ENCODE measurements around the gene C11orf98. TPM values are rescaled to one million over a fixed set of nuclear protein-coding genes. Genes with fewer than 3 reads are reported as not detected.

The C11orf98 gene
- total RNA-seq, 4 donors from 2014 or later = 32.7 to 48.0 (median 40.8) TPM

DNA sequence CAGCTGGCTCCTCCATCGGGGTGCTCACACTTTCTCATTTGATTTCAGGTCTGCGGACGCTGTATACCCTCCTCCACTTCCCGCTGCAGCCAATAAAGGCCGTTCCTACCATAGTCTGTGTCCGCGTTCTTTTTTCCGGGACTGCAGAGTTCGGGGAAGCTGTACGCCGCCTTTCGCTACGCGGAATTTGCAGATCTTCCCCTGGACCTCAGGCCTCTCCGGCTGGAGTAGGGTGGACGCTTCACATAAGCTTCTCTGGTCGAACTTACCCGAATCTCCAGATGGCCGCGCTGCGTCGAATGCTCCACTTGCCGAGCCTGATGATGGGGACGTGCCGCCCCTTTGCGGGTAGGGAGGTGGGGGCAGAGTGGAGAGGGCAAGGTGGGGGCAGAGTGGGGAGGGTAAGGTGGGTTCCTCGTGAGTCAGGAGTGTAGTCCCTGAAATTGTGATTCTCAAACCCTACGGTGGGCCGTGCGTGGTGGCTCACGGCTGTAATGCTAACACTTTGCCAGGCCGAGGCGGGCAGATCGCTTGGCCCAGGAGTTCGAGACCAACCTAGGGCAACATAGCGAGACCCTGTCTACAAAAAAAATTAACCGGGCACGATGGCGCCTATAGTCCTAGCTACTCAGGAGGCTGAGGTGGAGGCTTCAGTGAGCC lies 719 bp upstream of the C11orf98 start:
- Histone ChIP-seq H3K27ac (peak overlapping the region; percentile 53 to 93 (median 92)), H3K4me3 (peak overlapping the region; percentile 60 to 94 (median 75)), H3K27me3 (no peaks in the 10 kb centered on the region), H3K9me3 (no peaks in the 10 kb centered on the region), H3K4me1 (peaks cover 0 to 52% (median 30%) of the 10 kb centered on the region in 4 donors), H3K36me3 (peaks cover 0 to 36% (median 0%) of the 10 kb centered on the region in 3 donors)
- WGBS, 2 donors = 5 to 6% methylated on average over 36 to 38 of the region's 39 CpGs
- DNase-seq (ENCODE audit: low spot score in 2 of 2) = peak in 1 of 2 donors; percentile 33
- no peak for TF ChIP-seq POLR2A (IDR thresholded peaks at IDR 0.05)
- TF ChIP-seq CTCF (IDR thresholded peaks at IDR 0.05) = no peak
- TF ChIP-seq EP300 (IDR thresholded peaks at IDR 0.05) = no peak

- TF ChIP-seq POLR2A (IDR thresholded peaks at IDR 0.05) (no peak), EP300 (IDR thresholded peaks at IDR 0.05) (no peak), CTCF (IDR thresholded peaks at IDR 0.05) (no peak)
- H3K9me3 ChIP-seq = no peaks in the 10 kb centered on the region
- no peak for DNase-seq (ENCODE audit: low spot score in 2 of 2)
- H3K27ac ChIP-seq = peak overlapping the region; percentile 53 to 93 (median 92)
- WGBS, 2 donors = 2 to 4% methylated on average over 23 to 25 of the region's 36 CpGs
- no peaks in the 10 kb centered on the region for H3K27me3 ChIP-seq
- peak overlapping the region; percentile 60 to 94 (median 75) for H3K4me3 ChIP-seq
- H3K36me3 ChIP-seq = peaks cover 0 to 36% (median 0%) of the 10 kb centered on the region in 3 donors
- peaks cover 0 to 41% (median 24%) of the 10 kb centered on the region in 4 donors for H3K4me1 ChIP-seq
Measured at GRCh38 chr11:62664405-62665074, 470 bp downstream of the C11orf98 start.

DNA sequence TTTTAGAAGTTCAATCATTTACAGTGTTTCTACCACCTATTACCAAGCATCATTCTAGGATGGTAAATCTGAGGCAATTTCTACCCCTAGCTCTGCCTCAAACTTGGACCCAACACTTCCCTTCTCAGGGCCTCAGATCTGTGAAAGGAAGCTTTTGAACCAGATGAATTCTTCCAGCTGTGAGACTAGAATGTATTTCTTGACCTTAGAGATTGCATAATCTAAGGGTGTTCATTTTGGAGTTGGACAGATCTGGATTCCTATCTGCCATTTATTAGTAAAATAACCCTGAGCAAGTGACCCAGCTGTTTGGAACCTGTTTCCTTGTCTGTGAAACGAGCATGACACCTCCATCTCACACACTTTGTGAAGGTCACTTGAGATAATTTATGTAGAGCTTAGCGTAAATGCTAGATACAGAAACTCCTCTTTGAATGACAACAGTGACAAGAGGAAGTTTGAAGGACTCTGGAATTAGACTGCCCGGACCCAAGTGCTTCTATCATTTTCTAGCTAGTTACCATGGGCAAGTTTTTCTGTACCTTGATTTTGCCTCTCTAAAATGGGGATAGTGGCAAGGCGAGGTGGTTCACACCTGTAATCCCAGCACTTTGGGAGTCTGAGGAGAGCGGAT lies 8.1 kb downstream of the C11orf98 start:
- no peaks in the 10 kb centered on the region for H3K27me3 ChIP-seq
- H3K27ac ChIP-seq = no peak overlapping the region
- WGBS, 2 donors = 62 to 66% methylated on average over 5 of the region's 5 CpGs
- H3K36me3 ChIP-seq = peaks cover 0 to 4% (median 0%) of the 10 kb centered on the region in 3 donors
- no peaks in the 10 kb centered on the region for H3K9me3 ChIP-seq
- no peak overlapping the region for H3K4me3 ChIP-seq
- peaks cover 0 to 8% (median 6%) of the 10 kb centered on the region in 4 donors for H3K4me1 ChIP-seq
- TF ChIP-seq POLR2A (IDR thresholded peaks at IDR 0.05) (no peak), EP300 (IDR thresholded peaks at IDR 0.05) (no peak), CTCF (IDR thresholded peaks at IDR 0.05) (no peak)
- no peak for DNase-seq (ENCODE audit: low spot score in 2 of 2)

- H3K4me3 ChIP-seq = no peak overlapping the region
- H3K36me3 ChIP-seq = peaks cover 0 to 12% (median 0%) of the 10 kb centered on the region in 3 donors
- peaks cover 0 to 19% (median 13%) of the 10 kb centered on the region in 4 donors for H3K4me1 ChIP-seq
- no peak for DNase-seq (ENCODE audit: low spot score in 2 of 2)
- TF ChIP-seq EP300 (IDR thresholded peaks at IDR 0.05) = no peak
- no peak for TF ChIP-seq CTCF (IDR thresholded peaks at IDR 0.05)
- no peak for TF ChIP-seq POLR2A (IDR thresholded peaks at IDR 0.05)
- 86 to 91% methylated on average over 11 of the region's 11 CpGs for WGBS, 2 donors
- no peaks in the 10 kb centered on the region for H3K9me3 ChIP-seq
- no peaks in the 10 kb centered on the region for H3K27me3 ChIP-seq
- no peak overlapping the region for H3K27ac ChIP-seq
Measured at GRCh38 chr11:62654297-62654696, 10.7 kb downstream of the C11orf98 start.
